GDM1 (cell line): Measurements from ENCODE around the gene ADGRD2.

Source experiments
- DNase-seq: peaks from one replicate; lab custom pipeline; 2025; lab: John Stamatoyannopoulos, UW

ADGRD2 gene

GRCh38 chr9:124478354-124478753, 28.1 kb downstream of the ADGRD2 start:
- no peak for DNase-seq

GRCh38 chr9:124479371-124479770, 29.1 kb downstream of the ADGRD2 start:
- no peak for DNase-seq

GRCh38 chr9:124479947-124480620, 29.8 kb downstream of the ADGRD2 start:
- no peak for DNase-seq

- DNase-seq: no peak
Measured at GRCh38 chr9:124480621-124480981, 30.4 kb downstream of the ADGRD2 start.

- DNase-seq: no peak
Measured at GRCh38 chr9:124481115-124481514, 30.9 kb downstream of the ADGRD2 start.

GRCh38 chr9:124482431-124483031, 32.3 kb downstream of the ADGRD2 start:
- DNase-seq: no peak

- no peak for DNase-seq
Measured at GRCh38 chr9:124483481-124483880, 33.2 kb downstream of the ADGRD2 start.

- no peak for DNase-seq
Measured at GRCh38 chr9:124485201-124485600, 35.0 kb downstream of the ADGRD2 start.

- DNase-seq: no peak
Measured at GRCh38 chr9:124485936-124486335, 35.7 kb downstream of the ADGRD2 start.

- no peak for DNase-seq
Measured at GRCh38 chr9:124486778-124487259, 36.6 kb downstream of the ADGRD2 start.

- DNase-seq: no peak
Measured at GRCh38 chr9:124487260-124488182, 37.3 kb downstream of the ADGRD2 start.

- DNase-seq: no peak
Measured at GRCh38 chr9:124488641-124489210, 38.5 kb downstream of the ADGRD2 start.

- DNase-seq: no peak
Measured at GRCh38 chr9:124489222-124489621, 39.0 kb downstream of the ADGRD2 start.

- no peak for DNase-seq
Measured at GRCh38 chr9:124490004-124490403, 39.8 kb downstream of the ADGRD2 start.

GRCh38 chr9:124491049-124491975, 41.1 kb downstream of the ADGRD2 start:
- no peak for DNase-seq

GRCh38 chr9:124492818-124493217, 42.6 kb downstream of the ADGRD2 start:
- no peak for DNase-seq

GRCh38 chr9:124493218-124493617, 43.0 kb downstream of the ADGRD2 start:
- no peak for DNase-seq

GRCh38 chr9:124493794-124494479, 43.7 kb downstream of the ADGRD2 start:
- no peak for DNase-seq

GRCh38 chr9:124495126-124496074, 45.1 kb downstream of the ADGRD2 start:
- no peak for DNase-seq

GRCh38 chr9:124496075-124496449, 45.8 kb downstream of the ADGRD2 start:
- no peak for DNase-seq
